Measurements from ENCODE around the gene PTPRU.

GRCh38 chr1:29364101-29364678 is 127.9 kb downstream of the PTPRU start:
- TF ChIP-seq CTCF (IDR thresholded peaks at IDR 0.05; ENCODE audit: low read length), result no peak
- TF ChIP-seq EZH2 (optimal IDR thresholded peaks at IDR 0.05; ENCODE audit: low read depth, low read length), result no peak
- TF ChIP-seq EZH2phosphoT487 (IDR thresholded peaks at IDR 0.05; ENCODE audit: low read length), result no peak
